GM21515 (cell line): ENCODE data around the gene WASHC3.
A peak's percentile ranks its signal among the peaks of the same experiment; 100 is the strongest.
"Not testable (repeated sequence)": the region's sequence is repeated elsewhere in the genome, so short reads cannot be mapped to it uniquely, and the experiment has no call there.

Experiments
- ATAC-seq: cut with Tn5 transposase; IDR thresholded peaks from one replicate; pipeline ENCODE4 v1.9.1; 2021; ENCODE audit not compliant: unreplicated experiment

The WASHC3 gene

GRCh38 chr12:102051431-102051965 is 10.3 kb downstream of the WASHC3 start:
- ATAC-seq, result no peak

DNA sequence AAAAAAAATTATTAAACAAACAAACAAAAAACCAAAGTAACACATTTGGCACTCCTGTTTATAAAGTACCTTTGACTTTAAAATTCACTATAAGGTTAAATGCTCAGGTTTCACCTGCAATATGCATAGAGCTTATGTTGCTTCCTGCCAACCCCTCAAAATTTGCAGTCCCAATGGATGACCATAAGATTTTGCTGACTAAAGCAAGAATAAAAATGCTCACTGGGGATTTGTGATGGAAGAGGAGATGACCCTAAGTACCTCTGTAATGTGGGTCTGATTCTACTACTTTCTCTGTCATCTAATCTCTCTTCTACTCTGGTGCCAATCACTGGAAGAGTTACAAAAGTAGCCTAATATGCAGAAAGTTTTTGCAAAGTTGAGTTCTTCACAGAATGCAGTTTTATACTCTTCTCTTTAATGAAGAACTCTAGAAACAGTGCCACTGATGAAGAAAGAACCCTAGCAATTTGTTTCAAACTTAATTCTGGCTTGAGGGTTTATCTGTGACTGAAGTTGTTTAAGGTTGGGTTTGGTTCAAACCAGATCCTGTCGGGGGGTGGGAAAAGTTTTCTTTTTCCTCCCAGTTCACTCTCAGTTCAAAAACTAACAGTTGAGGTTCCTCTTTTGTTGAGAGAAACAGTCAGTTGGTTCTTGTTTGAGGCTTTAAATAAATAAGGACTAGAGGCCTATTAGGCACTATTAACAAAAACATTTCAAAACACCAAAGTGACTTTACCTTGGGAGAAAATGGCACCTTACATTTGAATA is 10.9 kb downstream of the WASHC3 start:
- ATAC-seq, result no peak

GRCh38 chr12:102043928-102044327 is 17.9 kb downstream of the WASHC3 start:
- ATAC-seq, result peak; percentile 93

DNA sequence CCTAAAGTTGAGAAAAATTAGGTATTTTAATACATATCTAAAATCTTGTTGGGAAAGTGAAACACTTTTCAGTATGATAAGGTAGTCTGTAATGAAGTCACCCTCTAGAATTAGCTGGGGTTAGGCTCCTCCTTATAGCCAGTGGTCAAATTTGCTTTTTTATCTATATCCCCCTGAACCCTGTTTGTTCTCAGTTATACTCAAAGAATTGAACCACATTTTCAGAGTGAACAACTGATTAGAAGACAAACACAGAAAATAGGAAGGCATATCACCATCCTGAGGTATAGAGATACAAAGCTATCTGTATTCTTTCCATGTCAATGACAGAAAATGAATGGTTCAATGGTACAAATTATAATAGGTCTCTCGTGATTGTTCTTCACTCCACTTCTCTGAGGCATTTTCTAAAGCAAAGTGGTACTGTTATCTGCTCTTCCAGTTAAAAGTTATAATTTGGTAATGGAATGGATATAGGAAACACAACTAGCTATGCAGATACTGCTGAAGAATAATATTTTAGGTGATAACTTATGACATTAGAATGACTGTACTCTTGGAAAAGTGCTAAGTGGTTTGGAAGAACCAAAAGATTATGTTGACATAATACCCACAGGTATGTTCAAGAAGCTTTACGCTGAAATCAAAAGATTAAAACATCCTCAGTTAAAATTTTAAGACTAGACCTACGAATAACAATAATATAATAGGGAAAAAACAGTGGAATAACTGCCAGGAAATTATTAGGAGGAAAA is 27.6 kb downstream of the WASHC3 start:
- ATAC-seq, result no peak

GRCh38 chr12:102031852-102032251 is 29.9 kb downstream of the WASHC3 start:
- no peak for ATAC-seq

DNA sequence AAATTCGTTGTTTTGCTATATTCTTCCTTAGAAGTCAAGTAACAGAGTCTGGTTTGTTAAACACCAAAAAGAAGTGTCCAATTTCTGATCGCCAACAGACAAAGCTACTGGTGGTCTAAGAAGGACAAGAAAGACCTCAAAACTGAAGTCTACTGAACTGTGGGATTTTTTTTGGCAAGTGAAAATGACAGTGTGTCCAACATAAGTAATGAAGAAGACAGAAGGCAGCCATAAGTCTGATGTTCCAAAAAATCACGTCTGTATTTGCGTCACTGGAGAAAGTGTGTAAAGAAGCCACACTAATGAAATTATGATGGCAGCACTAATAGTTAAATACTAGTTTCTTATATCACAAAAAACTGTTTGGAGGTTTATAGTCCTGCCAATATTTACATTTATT is 32.6 kb downstream of the WASHC3 start:
- ATAC-seq, result no peak

- ATAC-seq, result no peak
Observed at GRCh38 chr12:102026728-102027127, 35.1 kb downstream of the WASHC3 start.

DNA sequence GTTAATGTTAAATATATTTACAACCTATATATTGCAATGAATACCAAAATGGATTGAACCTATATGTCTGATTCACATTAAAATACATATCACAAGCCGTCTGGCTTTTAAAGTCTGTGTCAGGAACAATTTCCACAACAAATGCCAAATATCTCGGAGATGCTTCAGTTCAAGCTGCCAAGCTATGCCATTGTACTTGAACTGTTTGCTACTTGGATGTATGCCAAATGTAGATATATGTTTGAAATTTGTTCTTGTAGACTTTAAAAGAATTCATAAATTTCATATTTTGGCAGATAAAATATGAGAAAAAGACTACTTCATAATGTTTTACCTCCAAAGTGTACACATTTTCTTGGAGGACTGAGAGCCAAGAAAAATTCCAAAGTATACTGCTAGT is 37.0 kb downstream of the WASHC3 start:
- no peak for ATAC-seq

DNA sequence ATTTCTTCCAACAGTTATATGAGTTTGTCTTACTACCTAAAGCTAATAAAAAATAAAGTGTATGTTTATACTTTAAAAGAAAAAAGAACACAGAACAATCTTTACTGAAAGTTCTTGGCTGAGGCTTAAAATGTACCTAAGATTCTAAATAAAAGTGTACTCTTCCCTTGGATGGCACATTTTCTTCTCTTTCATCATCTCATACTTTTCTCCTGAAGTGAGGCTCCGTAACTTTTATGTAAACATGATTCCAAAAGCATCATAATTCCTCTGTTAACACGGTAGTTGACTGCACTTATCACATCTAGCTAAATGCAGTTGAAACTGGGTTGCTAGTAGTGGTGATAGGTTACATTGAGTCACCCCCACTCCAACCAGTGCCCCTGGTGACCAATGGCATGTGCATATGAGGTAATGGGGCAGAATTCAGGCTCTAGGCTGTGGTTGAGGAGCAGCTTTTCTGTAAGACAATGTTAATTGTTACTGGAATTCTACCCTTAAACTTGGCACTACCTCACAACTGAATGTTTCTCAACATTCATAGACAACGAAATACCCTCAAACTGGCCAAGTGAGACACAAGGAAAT is 38.4 kb downstream of the WASHC3 start:
- no peak for ATAC-seq

DNA sequence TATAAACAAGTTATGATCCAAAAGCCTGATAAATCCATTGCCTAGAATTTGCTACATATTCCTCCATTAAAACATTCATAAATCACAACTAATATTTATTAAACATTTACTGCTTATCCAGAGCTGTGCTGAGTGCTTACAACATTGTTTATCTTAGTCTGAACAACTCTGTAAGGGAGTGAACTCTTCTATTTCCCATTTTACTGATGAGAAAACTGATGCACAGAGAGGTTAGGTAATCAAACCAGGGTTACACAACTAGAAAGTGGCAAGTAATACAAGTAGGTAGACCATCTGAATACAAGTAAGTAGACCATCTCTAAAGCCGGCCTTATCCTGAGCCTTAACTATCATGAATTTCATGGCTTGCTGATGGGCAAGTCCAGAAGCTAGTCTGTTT is 39.5 kb downstream of the WASHC3 start:
- ATAC-seq, result no peak

- no peak for ATAC-seq
Observed at GRCh38 chr12:102021540-102022246, 40.1 kb downstream of the WASHC3 start.

GRCh38 chr12:102018607-102019006 is 43.2 kb downstream of the WASHC3 start:
- ATAC-seq, result not testable (repeated sequence)

DNA sequence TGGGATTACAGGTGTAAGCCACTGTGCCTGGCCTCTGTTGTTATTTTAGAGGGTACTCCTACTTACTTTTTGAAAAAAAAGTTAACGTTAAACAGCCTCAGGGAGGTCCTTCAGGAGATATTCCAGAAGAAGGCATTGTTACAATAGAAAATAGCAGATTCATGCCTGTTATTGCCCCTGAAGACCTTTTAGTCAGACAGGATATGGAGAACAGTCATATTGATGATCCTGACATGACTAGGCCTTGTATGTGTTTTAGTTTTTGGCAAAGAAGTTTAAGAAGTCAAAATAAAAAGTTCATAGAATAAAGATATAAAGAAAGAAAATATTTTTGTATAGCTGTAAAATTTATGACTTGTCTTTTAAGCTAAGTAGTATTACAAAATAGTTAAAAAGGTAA is 45.3 kb downstream of the WASHC3 start:
- no peak for ATAC-seq

DNA sequence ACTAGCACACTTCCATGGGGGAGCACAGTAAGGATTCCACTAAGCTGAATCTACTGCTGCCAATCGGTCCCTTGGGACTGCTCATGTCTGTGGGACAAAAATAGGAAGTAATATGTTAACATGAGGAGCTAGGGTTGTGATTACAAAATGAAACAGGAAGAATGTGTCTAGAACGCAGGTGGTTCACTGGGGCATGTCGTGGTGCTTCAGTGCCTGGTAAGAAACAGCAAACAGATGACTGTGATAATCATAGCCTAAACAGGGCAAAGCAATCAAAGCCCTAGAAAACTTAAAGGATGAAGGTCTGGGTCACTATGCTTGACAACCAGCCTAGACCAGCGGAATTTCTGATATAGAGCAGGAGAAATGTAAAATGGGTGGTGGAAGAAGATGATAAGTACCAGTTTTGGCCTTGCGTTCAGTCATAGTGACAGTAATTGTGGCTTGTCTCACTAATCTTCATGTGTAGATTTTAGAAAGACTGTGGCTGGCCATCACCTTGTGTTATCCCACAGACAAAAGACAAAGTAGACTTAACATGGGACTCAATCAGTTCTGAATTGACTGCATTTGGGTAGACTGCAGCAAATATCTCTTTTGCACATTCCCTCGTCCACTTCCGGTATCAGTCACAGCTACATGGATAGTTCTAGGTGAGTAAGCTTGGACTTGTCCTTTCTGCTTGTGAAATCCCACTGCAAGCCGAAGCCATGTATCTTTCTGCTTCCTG is 51.4 kb downstream of the WASHC3 start:
- peak; percentile 92 for ATAC-seq

DNA sequence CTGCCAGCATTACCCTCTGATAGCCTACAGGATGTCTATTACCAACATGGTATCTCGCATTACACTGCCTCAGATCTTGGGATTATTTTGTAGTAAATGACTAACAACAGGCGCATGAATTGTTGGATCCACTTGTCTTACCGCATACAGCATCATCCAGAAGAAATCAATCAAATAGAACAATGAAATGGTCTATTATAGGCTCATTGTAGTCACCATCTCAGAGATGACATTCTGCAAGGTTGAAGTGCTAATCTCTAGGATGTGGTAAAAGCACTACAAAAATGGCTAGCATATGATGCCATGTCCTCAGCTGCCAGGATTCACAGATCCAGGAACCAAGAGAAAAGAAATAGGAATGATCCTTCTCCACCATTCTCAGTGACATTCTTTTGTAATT is 52.0 kb downstream of the WASHC3 start:
- ATAC-seq, result no peak

GRCh38 chr12:102008615-102009126 is 53.1 kb downstream of the WASHC3 start:
- no peak for ATAC-seq

GRCh38 chr12:102005256-102005655 is 56.5 kb downstream of the WASHC3 start:
- no peak for ATAC-seq

DNA sequence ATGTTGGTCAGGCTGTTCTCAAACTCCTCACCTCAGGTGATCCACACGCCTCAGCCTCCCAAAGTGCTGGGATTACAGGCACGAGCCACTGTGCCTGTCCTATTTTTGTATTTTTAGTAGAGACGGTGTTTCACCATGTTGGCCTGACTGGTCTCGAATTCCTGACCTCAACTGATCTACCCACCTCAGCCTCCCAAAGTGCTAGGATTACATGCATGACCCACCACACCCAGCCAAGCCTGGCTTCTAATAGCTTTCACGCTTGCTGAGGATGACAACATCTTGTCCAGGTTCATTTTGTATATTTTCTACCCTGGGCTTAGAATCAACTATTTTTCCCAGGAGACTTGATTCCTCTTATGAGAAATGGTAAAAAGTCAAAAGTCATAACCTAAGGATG is 64.7 kb downstream of the WASHC3 start:
- no peak for ATAC-seq

- no peak for ATAC-seq
Observed at GRCh38 chr12:101995684-101996083, 66.1 kb downstream of the WASHC3 start.

GRCh38 chr12:101992091-101992490 is 69.7 kb downstream of the WASHC3 start:
- ATAC-seq, result no peak
